Measurements from ENCODE around the gene GLT8D1. TPM values are rescaled to one million over a fixed set of nuclear protein-coding genes. Genes with fewer than 3 reads are reported as not detected.

GLT8D1 gene
- total and polyA plus RNA-seq, 9 of the 15 experiments (the other 6 are each of a cell fraction or from before 2014, with no cell fraction given), result 14.1 to 65.9 (median 33.7) TPM

GRCh38 chr3:52685285-52685708 is 20.3 kb downstream of the GLT8D1 start (continued):
- TF ChIP-seq E2F1 (CRISPR knock-in tag; IDR thresholded peaks at IDR 0.05) (peak; percentile 52; the same call in 1 of the 2 replicates), RBM34 (IDR thresholded peaks at IDR 0.05; ENCODE audit: borderline replicate concordance, insufficient read depth, low read length) (no peak), XRCC5 (IDR thresholded peaks at IDR 0.05; ENCODE audit: low read depth, low read length) (no peak), FOSL1 (tag; conservative IDR thresholded peaks at IDR 0.05) (no peak), MECOM (CRISPR knock-in tag; IDR thresholded peaks at IDR 0.05) (no peak), EGR1 (conservative IDR thresholded peaks at IDR 0.05) (no peak), HEY1 (CRISPR knock-in tag; IDR thresholded peaks at IDR 0.05; ENCODE audit: borderline replicate concordance) (no peak), GTF2F1 (IDR thresholded peaks at IDR 0.05; ENCODE audit: low read depth, low read length) (no peak), SRF (CRISPR knock-in tag; IDR thresholded peaks at IDR 0.05) (no peak), BHLHE40 (IDR thresholded peaks at IDR 0.05; ENCODE audit: low read length) (0 out of 2 replicates have a peak, but pooled peaks have one; percentile 8), ZNF449 (CRISPR knock-in tag; IDR thresholded peaks at IDR 0.05) (no peak), KAT7 (CRISPR knock-in tag; IDR thresholded peaks at IDR 0.05; ENCODE audit: borderline replicate concordance) (0 out of 2 replicates have a peak, but pooled peaks have one; percentile 10), SP1 (CRISPR knock-in tag; IDR thresholded peaks at IDR 0.05) (no peak), EP400 (IDR thresholded peaks at IDR 0.05) (no peak), SLC30A9 (CRISPR knock-in tag; IDR thresholded peaks at IDR 0.05) (no peak), SFPQ (IDR thresholded peaks at IDR 0.05; ENCODE audit: low read depth, low read length) (no peak)
- TF ChIP-seq, protein P1, sequence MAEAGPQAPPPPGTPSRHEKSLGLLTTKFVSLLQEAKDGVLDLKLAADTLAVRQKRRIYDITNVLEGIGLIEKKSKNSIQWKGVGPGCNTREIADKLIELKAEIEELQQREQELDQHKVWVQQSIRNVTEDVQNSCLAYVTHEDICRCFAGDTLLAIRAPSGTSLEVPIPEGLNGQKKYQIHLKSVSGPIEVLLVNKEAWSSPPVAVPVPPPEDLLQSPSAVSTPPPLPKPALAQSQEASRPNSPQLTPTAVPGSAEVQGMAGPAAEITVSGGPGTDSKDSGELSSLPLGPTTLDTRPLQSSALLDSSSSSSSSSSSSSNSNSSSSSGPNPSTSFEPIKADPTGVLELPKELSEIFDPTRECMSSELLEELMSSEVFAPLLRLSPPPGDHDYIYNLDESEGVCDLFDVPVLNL (CRISPR knock-in tag; IDR thresholded peaks at IDR 0.05; ENCODE audit: low read depth), result no peak
